HG02840 (cell line): ENCODE results near the gene HOTAIR.

Experiments
- ATAC-seq: cut with Tn5 transposase; IDR thresholded peaks from one replicate; pipeline ENCODE4 v1.9.1; 2021; ENCODE audit warnings: mild to moderate bottlenecking, moderate library complexity, moderate number of reproducible peaks; ENCODE audit not compliant: unreplicated experiment, low FRiP score

HOTAIR gene

DNA sequence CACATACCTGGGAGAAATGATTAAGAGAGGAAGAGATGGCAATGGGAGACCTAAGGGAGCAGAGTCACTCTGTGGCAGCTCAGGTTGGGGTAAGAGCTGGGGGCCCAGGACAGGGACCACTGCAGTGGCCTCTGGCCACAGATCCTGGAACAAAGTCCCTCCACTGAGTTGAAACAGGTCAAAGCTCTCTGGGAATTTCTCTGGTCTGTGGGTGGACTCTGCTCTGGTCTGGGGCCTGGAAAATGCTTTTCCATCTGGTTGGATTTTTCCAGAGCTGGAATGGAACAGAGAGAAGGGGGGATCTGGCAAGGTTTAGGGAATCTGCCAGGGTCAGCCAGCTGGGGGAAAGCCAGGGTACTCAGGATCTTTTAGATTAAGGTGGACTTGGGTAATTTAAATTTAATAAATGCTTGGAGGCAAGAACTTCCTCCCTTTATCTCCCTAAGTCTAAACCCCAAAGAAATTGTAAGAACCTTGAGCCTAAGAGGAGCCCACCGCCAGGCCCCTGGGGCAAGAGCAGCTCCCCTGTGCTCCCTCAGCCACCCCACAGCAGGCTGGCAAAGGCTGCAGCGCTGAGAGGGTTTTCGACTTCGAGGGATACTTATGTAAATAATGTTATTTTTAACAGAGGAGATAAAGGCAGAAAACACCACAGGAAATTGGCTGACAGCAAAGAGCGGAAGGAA, 13.9 kb upstream of the HOTAIR start:
- ATAC-seq, result no peak

DNA sequence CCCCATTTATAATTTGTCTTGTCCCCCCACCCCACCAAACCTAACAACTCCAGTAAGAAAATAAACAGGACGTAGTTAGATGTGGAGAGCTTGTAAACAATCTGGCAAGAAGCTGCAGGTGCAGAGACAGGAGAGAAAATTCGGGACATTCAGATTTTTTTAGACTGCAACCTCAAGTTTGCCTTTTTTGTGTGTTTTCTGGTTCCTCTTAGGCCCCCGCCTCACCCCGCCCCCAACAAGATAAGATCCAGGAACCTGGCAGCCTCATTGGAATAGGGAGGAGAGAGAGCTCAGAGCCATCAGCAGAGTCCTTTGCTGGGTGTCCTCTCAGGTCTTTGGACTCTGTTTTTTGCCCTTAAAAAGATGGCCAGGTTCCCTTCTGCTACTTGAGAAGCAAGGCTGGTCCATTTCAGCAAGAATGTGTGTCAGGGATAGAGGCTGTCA, 13.1 kb upstream of the HOTAIR start:
- no peak for ATAC-seq

DNA sequence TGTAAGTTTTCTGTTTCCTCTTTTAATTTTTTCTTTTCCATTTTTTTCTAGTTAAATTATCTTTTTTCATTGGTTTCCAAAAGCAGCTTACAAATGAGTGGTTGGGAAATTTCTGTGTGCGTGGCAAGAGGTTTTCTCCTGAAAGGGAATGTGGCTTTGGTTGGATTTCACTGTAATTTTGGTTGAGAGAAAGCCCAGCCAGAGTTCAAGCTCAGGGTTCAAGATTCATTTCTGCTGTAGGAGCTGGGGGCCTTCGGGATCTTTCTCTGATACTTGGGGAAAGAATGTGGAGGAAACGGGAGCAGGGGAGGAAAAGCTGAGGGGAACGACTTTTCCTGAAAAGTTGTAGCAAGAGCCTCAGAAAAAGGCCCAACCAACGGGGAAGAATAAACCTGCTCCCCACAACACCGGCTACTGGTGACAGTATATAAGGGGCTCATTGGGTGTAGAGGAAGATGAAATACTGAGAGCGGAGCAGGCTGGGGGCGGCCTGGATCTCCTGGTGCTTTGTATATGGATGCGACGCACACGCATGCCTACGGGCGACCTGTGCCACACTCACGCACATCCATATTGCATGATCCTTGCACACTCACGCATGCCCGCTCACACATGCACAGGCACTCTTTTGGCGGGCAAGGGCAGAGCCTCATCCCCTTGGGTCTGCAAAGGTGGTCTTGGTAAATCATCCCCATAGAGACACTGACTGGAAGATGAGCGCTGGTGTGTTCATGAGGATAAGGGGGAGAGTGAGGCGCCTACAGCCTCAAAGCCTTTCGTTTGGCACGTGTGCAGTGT, 12.1 kb upstream of the HOTAIR start:
- ATAC-seq, result no peak

DNA sequence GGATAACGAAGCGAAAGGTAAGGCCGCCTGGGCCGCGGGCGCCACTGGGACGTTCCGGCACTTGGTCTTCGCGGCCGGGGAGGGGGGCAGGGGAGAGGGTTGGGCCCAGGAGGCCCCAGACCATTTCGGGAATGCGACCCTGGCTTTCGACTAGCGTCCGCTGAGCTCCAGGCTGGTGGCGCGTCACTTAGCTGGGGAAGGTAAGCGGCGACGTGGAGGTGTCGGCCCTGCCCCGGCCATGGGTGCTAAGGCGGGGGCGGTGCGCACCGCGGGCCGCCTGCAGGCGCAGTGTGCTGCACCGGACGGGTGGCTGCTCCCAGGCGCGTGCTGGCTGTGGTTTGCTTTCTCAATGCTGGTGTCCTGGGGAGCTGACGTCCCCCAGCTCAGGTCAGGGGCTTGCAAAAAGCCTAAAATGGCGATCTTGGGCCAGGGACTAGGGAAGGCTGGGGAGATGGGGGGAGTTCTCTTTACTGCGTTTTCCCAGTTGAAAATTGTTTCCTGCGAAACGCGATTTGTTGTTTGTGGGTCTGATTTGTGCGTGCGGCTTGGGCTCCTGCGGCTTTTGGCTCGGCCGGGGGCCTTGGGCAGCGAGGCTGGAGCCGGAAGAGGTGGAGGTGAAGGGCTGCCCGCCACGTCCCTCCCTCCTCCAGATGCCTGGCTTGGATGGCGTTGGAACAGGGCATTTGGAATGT, 11.4 kb upstream of the HOTAIR start:
- no peak for ATAC-seq

DNA sequence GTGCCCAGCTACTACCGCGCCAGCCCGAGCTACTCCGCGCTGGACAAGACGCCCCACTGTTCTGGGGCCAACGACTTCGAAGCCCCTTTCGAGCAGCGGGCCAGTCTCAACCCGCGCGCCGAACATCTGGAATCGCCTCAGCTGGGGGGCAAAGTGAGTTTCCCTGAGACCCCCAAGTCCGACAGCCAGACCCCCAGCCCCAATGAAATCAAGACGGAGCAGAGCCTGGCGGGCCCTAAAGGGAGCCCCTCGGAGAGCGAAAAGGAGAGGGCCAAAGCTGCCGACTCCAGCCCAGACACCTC, 10.9 kb upstream of the HOTAIR start:
- ATAC-seq, result no peak

DNA sequence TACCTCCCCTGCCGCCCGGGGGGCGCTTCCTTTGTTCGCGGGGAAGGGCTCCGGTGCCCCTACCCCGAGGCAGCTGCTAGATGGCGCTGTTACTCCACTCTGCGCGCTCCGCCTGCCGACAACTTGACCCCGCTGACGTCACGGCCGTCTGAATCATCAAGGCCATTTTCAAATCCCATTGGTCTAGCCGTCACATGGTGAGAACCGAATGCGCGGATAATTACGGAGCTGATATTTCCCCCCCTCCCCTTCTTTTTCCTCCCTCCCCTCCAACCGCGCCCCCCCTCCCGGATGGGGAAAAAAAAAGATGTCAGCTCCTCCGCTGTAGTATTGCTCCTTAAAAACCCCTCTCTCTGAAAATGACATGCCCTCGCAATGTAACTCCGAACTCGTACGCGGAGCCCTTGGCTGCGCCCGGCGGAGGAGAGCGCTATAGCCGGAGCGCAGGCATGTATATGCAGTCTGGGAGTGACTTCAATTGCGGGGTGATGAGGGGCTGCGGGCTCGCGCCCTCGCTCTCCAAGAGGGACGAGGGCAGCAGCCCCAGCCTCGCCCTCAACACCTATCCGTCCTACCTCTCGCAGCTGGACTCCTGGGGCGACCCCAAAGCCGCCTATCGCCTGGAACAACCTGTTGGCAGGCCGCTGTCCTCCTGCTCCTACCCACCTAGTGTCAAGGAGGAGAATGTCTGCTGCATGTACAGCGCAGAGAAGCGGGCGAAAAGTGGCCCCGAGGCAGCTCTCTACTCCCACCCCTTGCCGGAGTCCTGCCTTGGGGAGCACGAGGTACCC, 10.3 kb upstream of the HOTAIR start, which contains the start of gene HOXC10:
HOXC10 (plus strand) TSS at position 246 of the 791 bp plus-strand sequence; CDS start at position 360, 114 bp downstream.
- ATAC-seq, result no peak

DNA sequence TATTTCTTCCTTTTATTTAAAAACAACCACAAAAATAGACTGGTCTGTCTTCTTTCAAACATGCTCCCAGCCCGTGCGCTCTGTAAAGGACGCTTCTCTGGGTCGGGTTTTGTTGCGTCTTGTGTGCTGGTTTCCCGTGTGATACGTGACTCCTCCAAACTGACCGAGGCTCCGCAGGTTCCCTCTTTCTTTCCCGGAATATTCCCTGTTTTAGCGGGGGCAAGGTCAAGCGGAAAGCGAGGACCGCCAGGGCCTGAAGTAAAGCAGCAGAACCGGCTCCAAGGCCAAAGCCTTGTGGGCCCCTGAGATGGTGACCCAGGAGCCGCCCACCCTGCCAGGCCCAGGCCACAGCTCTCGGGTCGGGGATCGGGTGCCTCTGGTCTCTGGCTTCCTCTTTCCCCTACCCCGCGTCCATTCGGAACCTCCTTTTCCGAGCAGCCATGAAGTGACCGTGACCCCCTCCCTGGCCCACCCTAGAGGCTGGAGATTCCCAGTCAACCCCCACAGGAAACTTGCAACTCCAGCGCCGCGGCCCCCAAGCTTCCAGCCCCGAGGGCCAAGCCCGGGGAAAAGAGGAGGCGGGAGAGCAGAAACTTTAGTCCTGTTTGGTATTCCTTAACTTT, 9.3 kb upstream of the HOTAIR start:
- no peak for ATAC-seq

DNA sequence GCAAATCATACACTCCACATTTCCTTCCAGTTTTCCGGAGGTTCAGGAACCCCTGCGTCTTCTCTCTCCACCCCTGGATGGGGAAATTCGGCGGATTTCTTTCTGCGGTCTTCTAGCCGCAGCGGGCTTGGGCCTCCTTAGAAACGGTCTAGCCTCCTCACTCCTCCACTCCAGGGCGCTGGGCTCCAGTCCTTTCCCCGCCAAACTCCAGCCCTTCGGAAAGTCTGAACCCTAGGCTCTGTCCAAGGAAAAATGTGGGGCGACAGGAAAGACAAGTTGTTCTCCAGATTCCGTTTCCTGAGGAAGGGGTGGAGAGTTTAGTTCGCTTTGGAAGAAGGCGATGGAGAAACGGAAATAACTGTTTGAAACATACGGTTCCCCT, 8.8 kb upstream of the HOTAIR start:
- ATAC-seq, result no peak

DNA sequence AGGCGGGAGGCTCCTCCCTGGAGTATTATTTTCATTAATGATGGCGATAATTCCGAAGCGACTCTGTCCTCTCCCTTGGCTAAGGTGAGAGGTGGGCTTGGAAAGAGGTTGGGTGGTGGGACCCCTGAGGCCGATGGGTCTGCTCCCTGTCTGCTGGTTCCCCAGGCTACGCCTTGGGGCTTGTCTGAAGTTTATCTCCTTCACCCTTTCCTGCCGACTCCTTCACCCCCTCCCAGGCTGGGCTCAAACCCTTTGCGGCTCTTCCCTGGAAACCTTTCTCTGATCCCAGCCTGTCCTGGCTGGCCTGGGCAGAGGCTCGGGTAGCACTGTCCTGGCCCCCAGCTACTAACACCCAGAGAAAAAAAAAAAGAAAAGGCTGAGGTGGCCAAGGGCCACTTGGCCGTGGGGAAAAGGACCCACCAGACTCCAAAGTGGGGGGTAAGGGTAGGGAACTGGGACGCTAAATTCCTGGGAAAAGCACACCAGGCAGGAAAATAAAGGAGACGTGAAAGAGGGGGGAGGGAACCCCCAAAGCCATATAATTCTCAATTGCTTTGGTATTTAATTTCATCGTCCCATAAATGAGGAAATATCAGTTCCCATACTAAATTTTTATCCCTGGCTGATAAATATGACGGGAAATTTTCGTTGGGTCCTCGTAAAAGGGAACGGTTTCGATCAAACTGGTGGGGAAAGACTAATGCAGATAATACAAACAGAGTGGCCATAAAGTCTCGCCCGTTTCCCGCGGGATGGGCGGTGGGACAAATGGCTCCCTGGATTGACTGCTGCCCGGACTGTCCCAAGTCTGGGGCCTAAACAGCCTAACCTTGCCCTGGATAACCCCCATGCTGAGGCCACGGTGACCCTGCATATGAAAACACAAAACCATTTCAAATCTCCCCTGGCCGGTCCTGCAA, 8.2 kb upstream of the HOTAIR start:
- no peak for ATAC-seq

DNA sequence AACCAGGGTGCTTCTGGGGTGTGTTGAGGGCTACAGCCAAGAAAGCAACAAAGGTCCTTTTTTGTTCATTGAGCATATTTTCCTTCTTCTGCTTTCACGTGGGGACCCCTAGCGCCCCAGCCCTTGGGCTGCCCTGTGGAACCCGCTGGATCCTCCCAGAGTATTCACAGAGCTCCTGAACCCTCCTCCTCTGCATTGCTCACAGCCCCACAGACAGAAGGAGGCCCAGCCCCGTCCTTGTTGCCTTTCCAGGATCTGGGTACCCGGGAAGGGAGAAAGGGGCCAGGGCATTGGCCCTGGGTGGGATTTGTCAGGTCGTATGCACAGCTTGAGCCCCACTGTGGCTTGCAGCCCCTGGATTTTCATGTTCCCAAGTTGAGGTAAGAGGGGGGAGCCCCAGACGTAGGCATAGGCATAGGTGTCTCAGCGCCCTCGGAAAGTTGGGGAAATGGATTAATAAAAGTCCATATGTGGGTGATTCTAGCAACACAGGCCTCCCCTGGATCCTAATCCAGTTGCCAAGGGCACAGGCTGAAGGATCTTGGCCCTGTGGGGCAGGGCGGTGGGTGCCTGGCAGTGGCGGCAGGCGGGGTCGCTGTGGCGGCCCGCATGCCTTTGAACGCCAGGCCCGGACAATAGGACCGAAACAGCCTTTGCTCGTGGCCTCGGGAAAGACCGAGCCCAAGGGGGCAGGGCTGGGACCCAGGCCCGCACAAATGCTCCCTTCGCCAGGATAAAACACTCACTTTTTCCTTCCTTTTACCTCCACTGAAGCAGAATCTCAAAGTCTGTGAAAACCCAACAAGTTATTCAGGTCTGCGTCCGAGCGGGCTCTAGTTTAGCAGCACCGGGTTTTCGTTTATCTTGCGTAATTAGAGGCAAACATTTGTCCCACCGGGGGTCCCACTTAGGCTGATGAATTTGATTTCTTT, 7.1 kb upstream of the HOTAIR start:
- ATAC-seq, result no peak

DNA sequence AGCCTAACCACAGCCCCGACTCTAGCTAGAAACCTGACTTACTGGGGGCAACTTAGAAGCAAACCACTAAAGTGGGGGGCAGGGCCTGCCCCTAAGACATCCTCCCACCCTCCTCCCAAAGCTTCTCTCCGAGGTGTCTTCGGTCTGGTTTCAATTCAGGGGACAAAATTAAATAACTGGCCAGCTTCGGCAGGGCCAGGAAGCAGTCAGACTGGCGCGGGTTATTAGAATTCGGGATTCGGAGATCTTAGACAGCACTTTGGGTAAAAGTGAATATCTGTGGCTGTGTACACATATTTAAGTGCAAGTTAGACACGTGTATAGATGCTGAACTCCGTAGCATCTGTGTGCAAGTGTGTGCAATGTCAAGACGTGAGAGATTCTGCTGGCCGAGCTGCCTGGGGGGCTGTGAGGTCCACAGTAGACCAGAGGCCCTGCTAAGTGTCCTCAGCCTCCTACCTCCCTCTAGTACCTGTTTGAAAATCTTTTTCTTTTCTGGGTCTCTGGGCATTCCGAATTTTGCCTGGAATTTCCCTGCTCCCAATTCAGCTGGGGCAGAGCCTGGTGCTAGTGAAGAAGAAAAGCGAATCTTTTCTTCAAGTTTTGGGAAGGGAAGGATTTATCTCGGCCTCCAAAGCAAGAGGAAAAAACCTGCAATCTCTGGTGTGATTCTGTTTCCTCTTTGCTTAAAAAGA, 6.2 kb upstream of the HOTAIR start:
- no peak for ATAC-seq

DNA sequence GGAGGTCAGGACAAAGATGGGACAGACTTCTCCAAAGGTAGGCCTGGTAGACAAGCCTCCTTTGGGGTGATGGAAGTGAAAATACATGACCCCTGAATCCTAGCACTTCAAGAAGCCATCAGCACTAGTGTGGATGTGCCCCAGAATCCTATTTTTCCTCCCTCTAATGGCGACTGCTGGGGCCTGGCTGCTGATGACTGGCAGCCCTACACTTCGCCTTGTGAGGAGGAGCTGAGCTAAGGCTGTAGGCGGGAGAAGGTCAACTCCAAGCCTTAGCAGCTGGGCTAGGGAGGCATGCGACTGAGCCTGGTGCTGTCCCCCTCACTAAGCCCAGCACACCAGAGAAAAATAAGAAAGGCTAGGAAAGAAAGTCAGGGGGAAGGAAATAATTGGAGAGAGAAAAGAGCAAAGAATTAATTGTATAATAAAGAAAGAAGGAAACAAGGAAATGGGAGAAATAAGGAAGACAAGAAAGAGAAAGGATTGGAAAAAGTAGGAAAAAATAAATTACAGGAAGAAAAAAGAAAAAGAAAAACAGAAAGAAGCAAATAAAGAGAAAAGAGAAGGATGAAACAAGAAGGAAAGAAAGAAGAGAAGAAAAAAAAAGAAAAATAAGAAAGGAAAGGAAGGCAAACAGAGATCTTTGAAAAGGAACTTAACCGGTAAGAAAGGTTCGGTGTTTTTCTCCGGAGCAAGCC, 5.5 kb upstream of the HOTAIR start:
- no peak for ATAC-seq

DNA sequence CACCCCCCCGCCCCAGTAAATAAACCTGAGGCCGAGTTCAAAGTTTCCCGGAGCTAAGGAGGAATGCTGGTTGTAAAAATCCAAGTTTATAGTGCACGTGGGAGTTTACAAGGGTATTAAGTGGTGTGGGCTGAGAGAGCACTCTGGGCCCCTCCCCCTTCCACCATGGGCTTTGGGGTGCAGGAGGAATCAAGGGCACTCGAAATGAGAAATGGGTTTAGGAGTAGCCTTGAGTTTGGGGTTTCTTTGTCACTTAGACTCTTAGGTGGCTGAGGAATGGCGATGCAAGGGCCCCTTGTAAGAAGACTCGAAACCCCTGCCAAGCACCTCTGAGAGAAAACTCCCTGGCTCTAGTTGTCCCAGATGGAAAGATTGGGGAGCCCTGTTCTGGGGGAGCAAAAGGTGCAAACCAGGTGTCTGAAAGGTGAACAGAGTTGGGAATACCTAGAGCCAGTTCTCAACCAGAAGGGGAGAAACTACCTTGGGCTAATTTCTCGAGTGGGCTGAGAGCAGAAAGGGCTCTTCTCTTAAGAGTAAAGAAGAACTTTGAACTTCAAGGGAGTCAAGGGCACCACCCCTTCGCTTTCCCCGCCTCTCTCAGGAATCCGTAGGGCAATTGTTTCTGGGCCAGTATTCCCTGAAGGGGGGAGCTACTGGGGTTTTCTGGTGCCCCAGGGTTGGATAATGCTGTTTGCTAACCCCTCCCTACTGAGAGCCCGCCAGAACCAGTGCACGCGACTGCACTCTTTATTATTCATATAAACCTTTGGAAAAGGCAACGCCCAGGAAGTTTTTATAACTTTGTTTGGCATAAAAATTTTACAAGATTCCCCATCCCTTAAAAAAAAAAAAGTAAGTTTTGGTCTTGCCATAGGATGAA, 4.0 kb upstream of the HOTAIR start:
- ATAC-seq, result no peak

DNA sequence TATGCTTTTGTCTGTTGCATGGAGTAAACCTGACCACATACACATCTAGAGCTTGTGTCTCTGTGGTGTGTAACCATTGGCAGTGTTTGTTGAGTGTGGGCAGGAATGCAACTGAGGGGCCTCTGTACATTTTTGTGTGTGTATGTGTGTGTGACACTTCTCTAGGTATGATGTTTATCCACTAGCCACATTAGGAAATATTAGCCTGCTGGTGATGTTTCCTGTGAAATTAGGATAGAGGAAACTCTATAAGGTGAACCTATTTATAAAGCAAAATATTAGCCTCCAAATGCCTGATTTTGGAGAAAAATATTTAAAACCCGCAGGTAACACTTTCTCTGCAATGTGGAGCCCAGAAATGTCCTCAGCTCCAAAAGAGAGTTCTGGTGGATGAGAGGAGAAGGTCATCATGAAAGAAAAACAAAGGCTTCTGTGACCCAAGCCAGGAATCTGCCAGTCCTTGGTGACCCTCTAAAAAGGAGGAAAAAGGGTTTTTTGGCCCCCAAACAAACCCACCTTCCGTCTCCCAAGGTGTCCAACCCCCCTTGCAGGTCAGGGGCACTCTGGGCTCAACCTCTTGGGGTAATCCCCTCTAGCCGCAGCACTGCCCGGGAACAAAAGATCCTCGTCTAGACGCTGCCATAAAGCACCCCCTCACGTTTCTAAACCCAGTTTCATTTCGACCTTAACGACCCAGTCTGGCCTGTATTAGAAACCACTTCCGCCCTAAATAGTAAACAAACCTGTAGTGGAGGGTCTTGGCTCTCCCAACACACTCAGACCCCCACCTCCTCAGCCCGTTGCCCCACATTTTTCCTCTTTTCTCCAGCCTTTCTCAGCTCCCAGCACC, 3.1 kb upstream of the HOTAIR start:
- ATAC-seq, result no peak
